SU-DHL-6 (cell line): ENCODE results near the gene TMEM182.

Experiments
- H2AFZ ChIP-seq: fragments of 200-600 bp; sonication (generic); 2 replicates; pipeline ENCODE4 v1.6.1; 2014; ENCODE audit warnings: low read depth, mild to moderate bottlenecking, moderate library complexity, mixed read lengths, antibody characterized with exemption, low read length; ENCODE audit not compliant: severe bottlenecking
- H3F3A ChIP-seq: fragments of 200-600 bp; shearing (Covaris generic); 2 replicates; pipeline ENCODE4 v1.6.0; 2016; ENCODE audit warnings: antibody characterized with exemption, mild to moderate bottlenecking; ENCODE audit not compliant: insufficient read depth
- H3K27ac ChIP-seq: fragments of 200-600 bp; sonication (generic); 2 replicates; pipeline ENCODE4 v1.5.1; 2016; ENCODE audit warnings: low read depth, mild to moderate bottlenecking, low read length, moderate library complexity, mixed read lengths
- H3K27me3 ChIP-seq: fragments of 200-600 bp; sonication (generic), shearing (Covaris generic); 2 replicates; pipeline ENCODE4 v1.6.0; 2014; ENCODE audit warnings: mild to moderate bottlenecking, low read length
- H3K36me3 ChIP-seq: fragments of 200-600 bp; sonication (generic); 2 replicates; pipeline ENCODE4 v1.6.1; 2014; ENCODE audit warnings: mild to moderate bottlenecking, low read length, mixed read lengths
- H3K4me2 ChIP-seq: fragments of 300-600, 200-600 bp; shearing (Covaris generic), sonication (generic); 2 replicates; pipeline ENCODE4 v1.6.0; 2014; ENCODE audit warnings: low read length, low read depth, mild to moderate bottlenecking; ENCODE audit not compliant: poor library complexity, severe bottlenecking
- H3K4me3 ChIP-seq: fragments of 200-600 bp; sonication (generic); 2 replicates; pipeline ENCODE4 v1.5.1; 2014; ENCODE audit warnings: antibody characterized with exemption, low read length, mild to moderate bottlenecking, mixed read lengths; ENCODE audit not compliant: insufficient read depth, poor library complexity, severe bottlenecking
- H3K79me2 ChIP-seq: fragments of 200-600 bp; sonication (generic); 2 replicates; pipeline ENCODE4 v1.6.1; 2014; ENCODE audit warnings: mild to moderate bottlenecking, low read length, moderate library complexity; ENCODE audit not compliant: insufficient read depth
- H3K9ac ChIP-seq: fragments of 200-600 bp; sonication (generic); 2 replicates; pipeline ENCODE4 v1.7.0; 2014; ENCODE audit warnings: mild to moderate bottlenecking, low read length
- H3K9me2 ChIP-seq: fragments of 200-600 bp; sonication (generic); replicated peaks from 2 replicates; pipeline ENCODE4 v1.6.1; 2014; ENCODE audit warnings: low read length; ENCODE audit not compliant: insufficient read depth
- H3K9me3 ChIP-seq: fragments of 200-600 bp; sonication (generic); 2 replicates; pipeline ENCODE4 v1.6.1; 2014; ENCODE audit warnings: low read length, mixed read lengths; ENCODE audit not compliant: insufficient read depth
- H4K20me1 ChIP-seq: fragments of 200-600 bp; sonication (generic); 2 replicates; pipeline ENCODE4 v1.6.1; 2014; ENCODE audit warnings: low read depth, mild to moderate bottlenecking, antibody characterized with exemption, low read length, moderate library complexity, mixed read lengths
- CTCF ChIP-seq: fragments of 200-600 bp; sonication (generic); IDR thresholded peaks from one replicate; pipeline ENCODE4 v1.5.1; 2017; ENCODE audit warnings: antibody characterized with exemption, mild to moderate bottlenecking, low read length, moderate library complexity; ENCODE audit not compliant: insufficient read depth, poor library complexity, severe bottlenecking
- EZH2phosphoT487 ChIP-seq: fragments of 200-600 bp; sonication (generic), shearing (Covaris generic); conservative IDR thresholded peaks from 2 replicates; pipeline ENCODE4 v1.6.1; 2018; ENCODE audit warnings: mild to moderate bottlenecking, antibody characterized with exemption, low read length, moderate library complexity, mixed read lengths

Gene TMEM182

GRCh38 chr2:102795641-102796040 lies 33.8 kb downstream of the TMEM182 start:
- H3K4me2 ChIP-seq, result no peak overlapping the region
- H3K4me3 ChIP-seq, result no peak overlapping the region
- no peaks in the 10 kb centered on the region for H3F3A ChIP-seq
- H3K9ac ChIP-seq, result no peak overlapping the region
- no peaks in the 10 kb centered on the region for H4K20me1 ChIP-seq
- no peak overlapping the region for H3K27ac ChIP-seq
- no peaks in the 10 kb centered on the region for H3K79me2 ChIP-seq
- H3K9me3 ChIP-seq, result no peaks in the 10 kb centered on the region
- no peak overlapping the region for H2AFZ ChIP-seq
- no peak for TF ChIP-seq EZH2phosphoT487
- TF ChIP-seq CTCF, result no peak
- peaks cover 18% of the 10 kb centered on the region for H3K36me3 ChIP-seq
- no peaks in the 10 kb centered on the region for H3K9me2 ChIP-seq
- no peaks in the 10 kb centered on the region for H3K27me3 ChIP-seq

GRCh38 chr2:102796337-102796736 lies 34.5 kb downstream of the TMEM182 start:
- Histone ChIP-seq H3K27ac (no peak overlapping the region), H3K79me2 (no peaks in the 10 kb centered on the region), H3K9me2 (no peaks in the 10 kb centered on the region), H4K20me1 (no peaks in the 10 kb centered on the region), H3K9me3 (peaks cover 4% of the 10 kb centered on the region; the same call in 1 of the 2 replicates), H3K4me2 (no peak overlapping the region), H3K9ac (no peak overlapping the region), H3K4me3 (no peak overlapping the region), H2AFZ (no peak overlapping the region), H3F3A (no peaks in the 10 kb centered on the region), H3K27me3 (no peaks in the 10 kb centered on the region), H3K36me3 (peaks cover 21% of the 10 kb centered on the region)
- no peak for TF ChIP-seq EZH2phosphoT487
- TF ChIP-seq CTCF, result no peak

- no peaks in the 10 kb centered on the region for H4K20me1 ChIP-seq
- H3K9me2 ChIP-seq, result no peaks in the 10 kb centered on the region
- no peaks in the 10 kb centered on the region for H3F3A ChIP-seq
- H3K27ac ChIP-seq, result no peak overlapping the region
- TF ChIP-seq EZH2phosphoT487 (no peak), CTCF (no peak)
- H3K4me3 ChIP-seq, result no peak overlapping the region
- no peaks in the 10 kb centered on the region for H3K27me3 ChIP-seq
- no peak overlapping the region for H3K4me2 ChIP-seq
- H3K9me3 ChIP-seq, result peaks cover 11% of the 10 kb centered on the region; the same call in 1 of the 2 replicates
- H3K9ac ChIP-seq, result no peak overlapping the region
- no peak overlapping the region for H2AFZ ChIP-seq
- H3K79me2 ChIP-seq, result no peaks in the 10 kb centered on the region
- H3K36me3 ChIP-seq, result peaks cover 23% of the 10 kb centered on the region
Observed at GRCh38 chr2:102797486-102797885, 35.7 kb downstream of the TMEM182 start.

- H3K79me2 ChIP-seq, result no peaks in the 10 kb centered on the region
- H3K4me2 ChIP-seq, result no peak overlapping the region
- no peak overlapping the region for H3K27ac ChIP-seq
- no peaks in the 10 kb centered on the region for H3F3A ChIP-seq
- TF ChIP-seq EZH2phosphoT487 (no peak), CTCF (no peak)
- H4K20me1 ChIP-seq, result no peaks in the 10 kb centered on the region
- H2AFZ ChIP-seq, result no peak overlapping the region
- peaks cover 23% of the 10 kb centered on the region for H3K36me3 ChIP-seq
- no peaks in the 10 kb centered on the region for H3K9me2 ChIP-seq
- no peaks in the 10 kb centered on the region for H3K27me3 ChIP-seq
- peaks cover 11% of the 10 kb centered on the region; the same call in 1 of the 2 replicates for H3K9me3 ChIP-seq
- H3K9ac ChIP-seq, result no peak overlapping the region
- no peak overlapping the region for H3K4me3 ChIP-seq
Observed at GRCh38 chr2:102798181-102798580, 36.4 kb downstream of the TMEM182 start.
